Pancreas (tissue), 10 donors: ENCODE results near the gene KRT86. TPM values are rescaled to one million over a fixed set of nuclear protein-coding genes. Genes with fewer than 3 reads are reported as not detected.

Experiments used
- ATAC-seq, 4 donors: fragments of 200-7000 bp; cut with Tn5 transposase; one replicate each; pipeline versions ENCODE4 v1.8.0 to v1.9.1; 2020; ENCODE audit warnings: mild to moderate bottlenecking in 4 of 4, moderate library complexity in 4 of 4
- DNase-seq, 6 donors: peaks; one replicate each; pipeline ENCODE4 v3.0.0-alpha.2; 2020
- FAIRE-seq: peaks from 2 replicates; lab custom pipeline; 2012; peaks lifted over from hg19 to GRCh38; lab: Jason Lieb, UNC
- H3K27ac ChIP-seq, 4 donors: fragments of 200-600 bp; sonication (generic); 1 replicate in 3 of 4; 2 replicates in 1 of 4; pipeline versions ENCODE4 v1.5.0 to v1.8.0; 2020
- H3K27me3 ChIP-seq, 4 donors: fragments of 200-600 bp; one replicate each; pipeline ENCODE4 v1.8.0; 2021
- H3K36me3 ChIP-seq, 3 donors: fragments of 200-600 bp; sonication (generic) in 1 of 3; one replicate each; pipeline versions ENCODE4 v1.5.0 to v1.8.0; 2020 to 2021
- H3K4me1 ChIP-seq, 3 donors: fragments of 200-600 bp; one replicate each; pipeline ENCODE4 v1.8.0; 2021
- H3K4me3 ChIP-seq, 4 donors: fragments of 200-600 bp; sonication (generic) in 2 of 4; one replicate each; pipeline versions ENCODE4 v1.5.0 to v1.8.0; 2020 to 2021
- H3K9me3 ChIP-seq, 4 donors: fragments of 200-600 bp; one replicate each; pipeline ENCODE4 v1.8.0; 2021
- WGBS, 2 donors: extraction: QIAGEN DNeasy Blood & Tissue Kit; methylation state at CpG; one replicate each; pipeline ENCODE4 v1.1.7; 2013; 5-methylcytosine and 5-hydroxymethylcytosine counted together
- intact Hi-C, 3 donors: fragments of 100-400 bp; cut with DNase I; formaldehyde crosslinking; loops; one replicate each; pipeline versions ENCODE4 v1.11.1 to v1.14.2; 2022
- polyA plus RNA-seq, 2 donors: library from polyadenylated mRNA; stranded (reverse); fragments of 200-250 nt; gene quantifications; one replicate each; pipeline ENCODE4 v1.2.3, GENCODE V29; 2013
- total RNA-seq, 6 donors: library from RNA; stranded (reverse); fragmentation: NEBNext Ultra II Directional in 4 of 6; extraction: Animal tissue kit (Norgen Biotek cat#: 25700) in 4 of 6; gene quantifications; one replicate each; pipeline versions ENCODE4 v1.2.1 to v1.2.4, GENCODE V29; 2021 to 2023
- TF ChIP-seq, protein P1 (sequence below), 4 donors: fragments of 200-600 bp; sonication (generic) in 3 of 4; IDR thresholded peaks; one replicate each; pipeline versions ENCODE4 v1.5.0 to v1.8.0; 2021; ENCODE audit warnings: antibody characterized with exemption in 4 of 4
- donor health status: healthy with polysubstance abuse.
- donor health status: DM: no; HTN: no; CAD: no; lungs with moderate emphysema.
- donor health status: DM: no; HTN: no; CAD: no.
- donor health status: control.
- donor health status: control.
- donor health status: Bipolar disorder and iron deficiency.
- donor health status: DM: yes; HTN: yes; CAD: no.
- donor health status: DM: no; HTN: no; CAD: no.
- donor health status: DM: no; HTN: no; CAD: no.
- donor health status: DM: yes; HTN: yes; CAD: no.

The KRT86 gene
- total and polyA plus RNA-seq, 8 donors: 0.60 to 3.3 (median 1.8) TPM

DNA sequence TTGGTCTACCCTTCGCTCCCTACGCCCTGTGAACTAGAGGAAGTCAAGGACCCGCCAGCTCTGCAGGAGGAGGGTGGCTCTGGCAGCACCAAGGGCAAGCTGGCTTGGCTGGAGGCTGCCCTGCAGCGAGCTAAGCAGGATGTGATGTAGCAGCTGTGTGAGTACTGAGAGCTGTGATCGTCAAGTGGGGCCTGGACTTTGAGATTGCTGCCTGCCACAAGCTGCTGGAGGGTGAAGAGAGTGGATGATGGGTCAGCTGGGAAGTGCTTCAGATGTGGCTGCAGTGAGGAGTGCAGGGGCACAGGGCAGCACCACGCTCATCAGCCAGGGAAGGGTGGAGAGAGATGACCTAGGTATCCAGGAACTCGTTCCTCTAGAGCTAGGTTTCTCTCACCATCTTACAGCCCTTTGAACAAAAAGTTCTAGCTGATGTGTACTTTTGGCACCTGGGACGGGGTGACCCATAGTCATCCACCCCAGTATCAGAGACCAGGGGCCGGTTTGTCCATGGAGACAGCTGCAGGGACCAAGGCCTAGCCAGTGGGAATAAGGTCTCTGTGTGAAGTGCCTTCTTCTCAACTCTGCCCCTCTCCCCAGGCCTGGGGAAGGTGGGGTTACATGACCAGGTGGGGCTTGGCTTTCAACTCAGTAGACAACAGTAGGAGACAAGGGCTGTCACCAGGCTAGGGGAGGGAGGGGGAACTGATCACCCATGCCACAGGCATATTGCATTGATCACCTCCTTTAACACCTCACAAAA lies 3.2 kb downstream of the KRT86 start:
- no peak for FAIRE-seq
- intact Hi-C loops: loop anchor here in 1 of 3 donors (10.0 kb wide), 1 partner anchor 63 kb away; no protein-coding TSS in a partner anchor

DNA sequence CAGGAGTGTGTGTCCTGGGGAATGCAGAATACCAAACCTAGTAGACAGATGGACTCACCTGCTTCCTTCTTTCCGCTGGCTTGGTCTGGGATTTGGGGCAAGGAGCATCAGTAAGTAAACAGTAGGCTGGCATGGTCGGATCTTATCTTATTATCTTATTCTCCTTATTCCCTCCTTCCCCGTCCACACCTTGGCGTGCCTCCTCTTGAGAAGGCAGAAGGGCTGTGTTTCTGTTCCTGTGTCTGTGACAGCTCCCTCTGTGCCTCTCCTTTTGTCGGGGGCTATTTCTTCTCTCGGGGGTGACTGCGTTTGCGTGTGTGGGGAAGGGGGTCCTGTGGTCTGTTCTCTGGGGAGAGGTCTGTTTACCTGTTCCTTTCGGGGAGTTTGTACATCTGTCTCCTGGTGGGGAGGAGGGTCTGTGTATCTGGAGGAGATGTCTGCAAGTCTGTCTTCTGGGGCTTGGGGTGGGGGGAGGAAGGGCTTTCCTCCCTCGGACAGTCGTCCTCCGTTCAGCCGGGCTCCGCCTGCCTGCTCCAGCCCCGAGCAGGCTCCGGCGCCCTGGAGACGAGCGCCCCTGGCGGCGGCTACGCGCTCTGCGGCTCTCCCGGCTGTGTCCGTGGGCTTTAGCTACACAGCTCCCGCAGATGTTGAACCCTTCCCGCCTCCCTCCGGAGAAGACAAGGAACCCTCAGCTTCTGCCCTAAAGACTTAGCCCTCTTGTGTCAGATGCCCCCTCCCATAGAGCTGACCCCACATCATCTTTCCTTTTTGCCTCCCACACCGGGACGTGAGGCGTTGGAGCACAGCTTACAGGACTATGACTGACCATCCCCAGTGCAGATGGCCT lies 4.4 kb downstream of the KRT86 start:
- peak overlapping the region in 3 of 4 donors; percentile 60 to 77 (median 74) for H3K27ac ChIP-seq
- FAIRE-seq: no peak
- 14 to 25% methylated on average over 23 to 32 of the region's 32 CpGs for WGBS, 2 donors

More for the DNA sequence above, 3.2 kb downstream of the KRT86 start:
- H3K4me1 ChIP-seq: peaks cover 0 to 20% (median 4%) of the 10 kb centered on the region in 3 donors
- H3K4me3 ChIP-seq: no peak overlapping the region
- H3K27ac ChIP-seq: no peak overlapping the region
- DNase-seq (peak in 3 of 6 donors; percentile 14 to 75 (median 70)), ATAC-seq (peak in 1 of 4 donors; percentile 63)
- H3K36me3 ChIP-seq: no peaks in the 10 kb centered on the region
- H3K27me3 ChIP-seq: no peaks in the 10 kb centered on the region
- 44 to 72% methylated on average over 9 of the region's 9 CpGs for WGBS, 2 donors
- no peaks in the 10 kb centered on the region for H3K9me3 ChIP-seq
- TF ChIP-seq, protein P1, sequence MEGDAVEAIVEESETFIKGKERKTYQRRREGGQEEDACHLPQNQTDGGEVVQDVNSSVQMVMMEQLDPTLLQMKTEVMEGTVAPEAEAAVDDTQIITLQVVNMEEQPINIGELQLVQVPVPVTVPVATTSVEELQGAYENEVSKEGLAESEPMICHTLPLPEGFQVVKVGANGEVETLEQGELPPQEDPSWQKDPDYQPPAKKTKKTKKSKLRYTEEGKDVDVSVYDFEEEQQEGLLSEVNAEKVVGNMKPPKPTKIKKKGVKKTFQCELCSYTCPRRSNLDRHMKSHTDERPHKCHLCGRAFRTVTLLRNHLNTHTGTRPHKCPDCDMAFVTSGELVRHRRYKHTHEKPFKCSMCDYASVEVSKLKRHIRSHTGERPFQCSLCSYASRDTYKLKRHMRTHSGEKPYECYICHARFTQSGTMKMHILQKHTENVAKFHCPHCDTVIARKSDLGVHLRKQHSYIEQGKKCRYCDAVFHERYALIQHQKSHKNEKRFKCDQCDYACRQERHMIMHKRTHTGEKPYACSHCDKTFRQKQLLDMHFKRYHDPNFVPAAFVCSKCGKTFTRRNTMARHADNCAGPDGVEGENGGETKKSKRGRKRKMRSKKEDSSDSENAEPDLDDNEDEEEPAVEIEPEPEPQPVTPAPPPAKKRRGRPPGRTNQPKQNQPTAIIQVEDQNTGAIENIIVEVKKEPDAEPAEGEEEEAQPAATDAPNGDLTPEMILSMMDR (IDR thresholded peaks at IDR 0.05): no peak

DNA sequence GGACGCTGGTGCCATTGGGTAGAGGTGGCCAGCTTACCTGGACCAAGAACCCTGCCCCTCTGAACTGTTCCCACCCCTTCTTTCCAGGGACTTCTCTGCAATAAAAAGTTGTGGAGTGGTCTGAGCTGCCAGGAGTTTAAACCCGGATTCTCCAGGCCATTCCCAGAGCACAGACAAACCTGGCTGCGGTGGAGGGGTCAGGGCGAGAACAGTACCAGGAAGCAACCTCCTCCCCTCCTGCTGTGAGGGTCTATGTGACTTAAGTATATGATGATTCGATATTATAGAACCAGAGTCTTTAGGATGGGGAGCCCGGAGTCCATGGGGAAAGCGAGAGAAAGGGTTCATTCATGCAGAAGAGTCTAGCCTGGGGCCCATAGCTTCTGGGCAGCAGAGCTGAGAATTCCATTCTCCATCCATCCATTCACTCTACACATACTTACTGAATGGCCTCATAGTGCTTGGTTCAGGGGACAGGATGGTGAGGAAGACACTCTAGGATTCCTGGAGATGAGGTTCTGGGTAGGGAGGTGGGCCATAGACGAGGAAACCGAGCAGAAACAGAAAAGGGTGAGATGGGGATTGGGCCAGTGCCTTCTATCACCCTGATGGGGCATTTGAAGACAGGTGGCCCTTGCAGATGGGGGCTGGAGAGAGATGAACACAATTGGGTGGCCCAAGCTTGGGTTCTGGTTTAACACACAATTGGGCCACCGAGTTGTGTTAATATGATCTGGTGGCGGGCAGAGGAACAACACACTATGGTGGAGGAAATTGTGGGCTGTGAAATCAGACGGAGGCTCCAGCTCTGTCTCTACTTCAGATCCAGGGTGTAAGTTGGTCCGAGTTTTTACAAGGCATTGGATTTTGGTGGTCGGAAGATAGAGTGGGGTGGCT lies 5.2 kb downstream of the KRT86 start:
- peak in 1 of 6 donors; percentile 10 for DNase-seq
- intact Hi-C loops: loop anchor here in 1 of 3 donors (10.0 kb wide), 1 partner anchor 65 kb away; no protein-coding TSS in a partner anchor
- Histone ChIP-seq H3K36me3 (no peaks in the 10 kb centered on the region), H3K27me3 (no peaks in the 10 kb centered on the region), H3K4me3 (no peak overlapping the region), H3K9me3 (no peaks in the 10 kb centered on the region), H3K27ac (peak overlapping the region; percentile 36 to 77 (median 67)), H3K4me1 (peaks cover 0 to 20% (median 4%) of the 10 kb centered on the region in 3 donors)
- WGBS, 2 donors: 82 to 84% methylated on average over 14 of the region's 14 CpGs
- FAIRE-seq: no peak
- no peak for ATAC-seq
- TF ChIP-seq, protein P1 (IDR thresholded peaks at IDR 0.05): no peak

More for the DNA sequence above, 4.4 kb downstream of the KRT86 start:
- H3K4me3 ChIP-seq: peak overlapping the region in 2 of 4 donors; percentile 12 to 24
- TF ChIP-seq, protein P1 (IDR thresholded peaks at IDR 0.05): peak; percentile 96 to 98 (median 96)
- H3K36me3 ChIP-seq: no peaks in the 10 kb centered on the region
- intact Hi-C loops: loop anchor here in 1 of 3 donors (10.0 kb wide), 1 partner anchor 64 kb away; no protein-coding TSS in a partner anchor
- ATAC-seq (peak; percentile 90 to 95 (median 92)), DNase-seq (peak; percentile 71 to 98 (median 89))
- no peaks in the 10 kb centered on the region for H3K27me3 ChIP-seq
- peaks cover 0 to 20% (median 4%) of the 10 kb centered on the region in 3 donors for H3K4me1 ChIP-seq
- H3K9me3 ChIP-seq: no peaks in the 10 kb centered on the region

DNA sequence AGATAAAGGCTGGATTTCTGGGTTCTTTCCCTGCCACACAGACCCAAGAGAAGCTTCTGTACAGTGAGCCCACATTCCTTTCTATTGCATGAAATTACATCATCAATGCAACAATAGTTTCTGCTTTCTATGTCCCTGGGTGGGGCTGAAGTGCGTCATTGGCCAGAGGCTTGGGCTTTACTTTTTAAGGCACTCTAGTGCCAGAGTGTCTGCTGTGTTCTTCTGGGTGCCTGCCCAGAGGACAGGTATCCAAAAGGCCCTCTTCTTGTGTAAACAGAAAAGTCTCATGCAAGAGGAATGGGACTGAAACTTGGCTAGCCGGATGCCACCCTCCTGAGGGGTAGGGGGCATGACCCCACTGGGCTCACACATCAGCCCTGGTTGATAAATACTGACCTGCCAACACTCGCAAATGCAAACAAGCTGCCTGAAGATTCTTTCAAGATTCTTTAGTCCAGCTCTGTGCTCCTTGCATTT lies 5.9 kb downstream of the KRT86 start:
- WGBS, 2 donors: 45 to 49% methylated on average over 3 of the region's 3 CpGs
- peaks cover 0 to 20% (median 4%) of the 10 kb centered on the region in 3 donors for H3K4me1 ChIP-seq
- H3K27me3 ChIP-seq: no peaks in the 10 kb centered on the region
- no peaks in the 10 kb centered on the region for H3K36me3 ChIP-seq
- DNase-seq: peak in 4 of 6 donors; percentile 51 to 80 (median 60)
- peak; percentile 56 to 72 (median 61) for ATAC-seq
- intact Hi-C loops: no loop called here
- peak; percentile 74 for FAIRE-seq
- TF ChIP-seq, protein P1 (IDR thresholded peaks at IDR 0.05): no peak
- no peak overlapping the region for H3K4me3 ChIP-seq
- no peaks in the 10 kb centered on the region for H3K9me3 ChIP-seq
- H3K27ac ChIP-seq: peak overlapping the region; percentile 36 to 77 (median 67)
